ENCODE results near the gene PFKL.

GRCh38 chr21:44370786-44371410, 71.0 kb downstream of the PFKL start:
- TF ChIP-seq, protein P1, sequence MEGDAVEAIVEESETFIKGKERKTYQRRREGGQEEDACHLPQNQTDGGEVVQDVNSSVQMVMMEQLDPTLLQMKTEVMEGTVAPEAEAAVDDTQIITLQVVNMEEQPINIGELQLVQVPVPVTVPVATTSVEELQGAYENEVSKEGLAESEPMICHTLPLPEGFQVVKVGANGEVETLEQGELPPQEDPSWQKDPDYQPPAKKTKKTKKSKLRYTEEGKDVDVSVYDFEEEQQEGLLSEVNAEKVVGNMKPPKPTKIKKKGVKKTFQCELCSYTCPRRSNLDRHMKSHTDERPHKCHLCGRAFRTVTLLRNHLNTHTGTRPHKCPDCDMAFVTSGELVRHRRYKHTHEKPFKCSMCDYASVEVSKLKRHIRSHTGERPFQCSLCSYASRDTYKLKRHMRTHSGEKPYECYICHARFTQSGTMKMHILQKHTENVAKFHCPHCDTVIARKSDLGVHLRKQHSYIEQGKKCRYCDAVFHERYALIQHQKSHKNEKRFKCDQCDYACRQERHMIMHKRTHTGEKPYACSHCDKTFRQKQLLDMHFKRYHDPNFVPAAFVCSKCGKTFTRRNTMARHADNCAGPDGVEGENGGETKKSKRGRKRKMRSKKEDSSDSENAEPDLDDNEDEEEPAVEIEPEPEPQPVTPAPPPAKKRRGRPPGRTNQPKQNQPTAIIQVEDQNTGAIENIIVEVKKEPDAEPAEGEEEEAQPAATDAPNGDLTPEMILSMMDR (IDR thresholded peaks at IDR 0.05; ENCODE audit: borderline replicate concordance, extremely low read depth, low read length, poor library complexity, severe bottlenecking) = no peak
- no peak for TF ChIP-seq EZH2 (IDR thresholded peaks at IDR 0.05; ENCODE audit: borderline replicate concordance, low read depth, low read length, severe bottlenecking)
